ENCODE results near the gene MSRB1.

Gene MSRB1

GRCh38 chr16:1906055-1906845 lies 36.7 kb downstream of the MSRB1 start:
- no peaks in the 10 kb centered on the region for H3F3A ChIP-seq (ENCODE audit: insufficient read depth)
- H3K9me2 ChIP-seq (replicated peaks; ENCODE audit: insufficient read depth, low read length), result no peaks in the 10 kb centered on the region
- H3K9me3 ChIP-seq (ENCODE audit: insufficient read depth, low read length), result no peaks in the 10 kb centered on the region
- no peak overlapping the region for H3K9ac ChIP-seq (ENCODE audit: low read length)
- H3K4me3 ChIP-seq (ENCODE audit: insufficient read depth, low read length, poor library complexity, severe bottlenecking), result no peak overlapping the region
- no peaks in the 10 kb centered on the region for H3K36me3 ChIP-seq (ENCODE audit: low read length)
- no peak overlapping the region for H3K4me2 ChIP-seq (ENCODE audit: low read depth, low read length, poor library complexity, severe bottlenecking)
- H3K79me2 ChIP-seq (ENCODE audit: insufficient read depth, low read length), result no peaks in the 10 kb centered on the region
- H3K27ac ChIP-seq (ENCODE audit: low read depth, low read length), result no peak overlapping the region
- no peak overlapping the region for H2AFZ ChIP-seq (ENCODE audit: low read depth, low read length, severe bottlenecking)
- no peaks in the 10 kb centered on the region for H3K27me3 ChIP-seq (ENCODE audit: low read length)
- no peaks in the 10 kb centered on the region for H4K20me1 ChIP-seq (ENCODE audit: low read depth, low read length)
- TF ChIP-seq CTCF (IDR thresholded peaks at IDR 0.05; ENCODE audit: insufficient read depth, low read length, poor library complexity, severe bottlenecking) (no peak), EZH2phosphoT487 (conservative IDR thresholded peaks at IDR 0.05; ENCODE audit: low read length) (no peak)

- no peak overlapping the region for H2AFZ ChIP-seq (ENCODE audit: low read depth, low read length, severe bottlenecking)
- no peaks in the 10 kb centered on the region for H3F3A ChIP-seq (ENCODE audit: insufficient read depth)
- H3K9me2 ChIP-seq (replicated peaks; ENCODE audit: insufficient read depth, low read length), result no peaks in the 10 kb centered on the region
- H3K27ac ChIP-seq (ENCODE audit: low read depth, low read length), result no peak overlapping the region
- TF ChIP-seq CTCF (IDR thresholded peaks at IDR 0.05; ENCODE audit: insufficient read depth, low read length, poor library complexity, severe bottlenecking), result no peak
- no peaks in the 10 kb centered on the region for H3K79me2 ChIP-seq (ENCODE audit: insufficient read depth, low read length)
- no peak overlapping the region for H3K9ac ChIP-seq (ENCODE audit: low read length)
- H3K9me3 ChIP-seq (ENCODE audit: insufficient read depth, low read length), result no peaks in the 10 kb centered on the region
- H4K20me1 ChIP-seq (ENCODE audit: low read depth, low read length), result no peaks in the 10 kb centered on the region
- no peak overlapping the region for H3K4me3 ChIP-seq (ENCODE audit: insufficient read depth, low read length, poor library complexity, severe bottlenecking)
- no peak overlapping the region for H3K4me2 ChIP-seq (ENCODE audit: low read depth, low read length, poor library complexity, severe bottlenecking)
- no peaks in the 10 kb centered on the region for H3K36me3 ChIP-seq (ENCODE audit: low read length)
- H3K27me3 ChIP-seq (ENCODE audit: low read length), result no peaks in the 10 kb centered on the region
Measured at GRCh38 chr16:1903845-1904840, 38.9 kb downstream of the MSRB1 start.

- Histone ChIP-seq H4K20me1 (ENCODE audit: low read depth, low read length) (no peaks in the 10 kb centered on the region), H3K4me2 (ENCODE audit: low read depth, low read length, poor library complexity, severe bottlenecking) (no peak overlapping the region), H3K4me3 (ENCODE audit: insufficient read depth, low read length, poor library complexity, severe bottlenecking) (no peak overlapping the region), H3K36me3 (ENCODE audit: low read length) (no peaks in the 10 kb centered on the region), H3K9ac (ENCODE audit: low read length) (no peak overlapping the region), H3K9me3 (ENCODE audit: insufficient read depth, low read length) (no peaks in the 10 kb centered on the region), H3K79me2 (ENCODE audit: insufficient read depth, low read length) (no peaks in the 10 kb centered on the region), H3K9me2 (replicated peaks; ENCODE audit: insufficient read depth, low read length) (no peaks in the 10 kb centered on the region), H2AFZ (ENCODE audit: low read depth, low read length, severe bottlenecking) (no peak overlapping the region), H3F3A (ENCODE audit: insufficient read depth) (no peaks in the 10 kb centered on the region), H3K27me3 (ENCODE audit: low read length) (no peaks in the 10 kb centered on the region), H3K27ac (ENCODE audit: low read depth, low read length) (no peak overlapping the region)
- no peak for TF ChIP-seq CTCF (IDR thresholded peaks at IDR 0.05; ENCODE audit: insufficient read depth, low read length, poor library complexity, severe bottlenecking)
- no peak for TF ChIP-seq EZH2phosphoT487 (conservative IDR thresholded peaks at IDR 0.05; ENCODE audit: low read length)
Measured at GRCh38 chr16:1903220-1903574, 39.8 kb downstream of the MSRB1 start.
